ENCODE data around the gene TAB3. TPM values are rescaled to one million over a fixed set of nuclear protein-coding genes. Genes with fewer than 3 reads are reported as not detected.

The TAB3 gene
- polyA plus RNA-seq, 3 donors: 4.4 to 11.8 (median 5.4) TPM

- 100% methylated on average over 5 of the region's 19 CpGs for WGBS (ENCODE audit: insufficient coverage)
- Mint-ChIP-seq H3K36me3 (no peaks in the 10 kb centered on the region), H3K27ac (no peak overlapping the region), H3K9me3 (peaks cover 0 to 3% (median 0%) of the 10 kb centered on the region in 7 donors), H3K27me3 (ENCODE audit: low read depth in 3 of 3) (peaks cover 0 to 21% (median 5%) of the 10 kb centered on the region in 3 donors), H3K4me1 (no peaks in the 10 kb centered on the region), H3K4me3 (no peak overlapping the region)
- H3K36me3 ChIP-seq (replicated peaks in 1 of 2; ENCODE audit: control insufficient read depth in 1 of 2, insufficient read depth in 2 of 2, low read length in 2 of 2): no peaks in the 10 kb centered on the region
- no peak overlapping the region for H3K4me2 ChIP-seq (replicated peaks; ENCODE audit: extremely low read depth, low read length, poor library complexity, severe bottlenecking)
- H3K4me3 ChIP-seq (replicated peaks in 1 of 3; ENCODE audit: low read depth in 2 of 3, low read length in 3 of 3): no peak overlapping the region
- no peak for TF ChIP-seq CTCF (IDR thresholded peaks at IDR 0.05)
- H2AFZ ChIP-seq (ENCODE audit: insufficient read depth, low read depth, low read length, poor library complexity, severe bottlenecking): no peak overlapping the region
- no peak for DNase-seq
- no peak overlapping the region for H3K9ac ChIP-seq (ENCODE audit: insufficient read depth, low read length, poor library complexity, severe bottlenecking)
- H3K4me1 ChIP-seq (ENCODE audit: control insufficient read depth in 1 of 2, insufficient read depth in 2 of 2, low read length in 2 of 2): no peaks in the 10 kb centered on the region
- no peaks in the 10 kb centered on the region for H3K27me3 ChIP-seq (ENCODE audit: control insufficient read depth in 2 of 2, insufficient read depth in 2 of 2, low read length in 2 of 2)
- intact Hi-C loops (cut with micrococcal nuclease): no loop called here
- H3K79me2 ChIP-seq (ENCODE audit: insufficient read depth, low read length): no peaks in the 10 kb centered on the region
- no peaks in the 10 kb centered on the region for H3K9me3 ChIP-seq (replicated peaks in 1 of 2; ENCODE audit: control insufficient read depth in 1 of 2, insufficient read depth in 1 of 2, low read length in 2 of 2)
- no peaks in the 10 kb centered on the region for H4K20me1 ChIP-seq (ENCODE audit: insufficient read depth, low read length)
- H3K27ac ChIP-seq (ENCODE audit: low read depth in 1 of 2, low read length in 2 of 2): no peak overlapping the region
Measured at GRCh38 chrX:30779453-30780030, 109.5 kb downstream of the TAB3 start.

GRCh38 chrX:30777575-30777974, 111.5 kb downstream of the TAB3 start:
- Histone ChIP-seq H3K36me3 (replicated peaks in 1 of 2; ENCODE audit: control insufficient read depth in 1 of 2, insufficient read depth in 2 of 2, low read length in 2 of 2) (no peaks in the 10 kb centered on the region), H2AFZ (ENCODE audit: insufficient read depth, low read depth, low read length, poor library complexity, severe bottlenecking) (no peak overlapping the region), H3K79me2 (ENCODE audit: insufficient read depth, low read length) (no peaks in the 10 kb centered on the region), H3K4me1 (ENCODE audit: control insufficient read depth in 1 of 2, insufficient read depth in 2 of 2, low read length in 2 of 2) (no peaks in the 10 kb centered on the region), H3K9ac (ENCODE audit: insufficient read depth, low read length, poor library complexity, severe bottlenecking) (no peak overlapping the region), H3K4me2 (replicated peaks; ENCODE audit: extremely low read depth, low read length, poor library complexity, severe bottlenecking) (no peak overlapping the region), H4K20me1 (ENCODE audit: insufficient read depth, low read length) (no peaks in the 10 kb centered on the region), H3K4me3 (replicated peaks in 1 of 3; ENCODE audit: low read depth in 2 of 3, low read length in 3 of 3) (no peak overlapping the region), H3K27me3 (ENCODE audit: control insufficient read depth in 2 of 2, insufficient read depth in 2 of 2, low read length in 2 of 2) (no peaks in the 10 kb centered on the region), H3K9me3 (replicated peaks in 1 of 2; ENCODE audit: control insufficient read depth in 1 of 2, insufficient read depth in 1 of 2, low read length in 2 of 2) (no peaks in the 10 kb centered on the region), H3K27ac (ENCODE audit: low read depth in 1 of 2, low read length in 2 of 2) (no peak overlapping the region)
- Mint-ChIP-seq H3K4me3 (no peak overlapping the region), H3K9me3 (peaks cover 0 to 3% (median 0%) of the 10 kb centered on the region in 7 donors), H3K27ac (no peak overlapping the region), H3K36me3 (no peaks in the 10 kb centered on the region), H3K27me3 (ENCODE audit: low read depth in 3 of 3) (peaks cover 0 to 15% (median 6%) of the 10 kb centered on the region in 3 donors), H3K4me1 (no peaks in the 10 kb centered on the region)
- no peak for TF ChIP-seq CTCF (IDR thresholded peaks at IDR 0.05)
- DNase-seq: no peak
- intact Hi-C loops (cut with micrococcal nuclease): no loop called here

Other genes starting within 250 kb of the TAB3 start
- 10 to 100 TPM; 21.2 to 51.9 (median 41.0) TPM for gene GK, start 235.8 kb downstream of the TAB3 start, polyA plus RNA-seq
- gene FTHL17, start 182.8 kb upstream of the TAB3 start, polyA plus RNA-seq: not detected